Glomerular endothelial cell (primary cell): ENCODE results near the gene KRTAP6-1. TPM values are rescaled to one million over a fixed set of nuclear protein-coding genes. Genes with fewer than 3 reads are reported as not detected.

Experiments used
- DNase-seq: peaks from one replicate; pipeline ENCODE4 v3.0.0-alpha.2; 2011; ENCODE audit warnings: low read depth, low spot score; ENCODE audit errors: extremely low read depth
- total RNA-seq: library from RNA; depleted of rRNA; stranded (reverse); fragments of >200 nt; gene quantifications from 2 replicates; pipeline ENCODE4 v1.2.3, GENCODE V29; 2015

The KRTAP6-1 gene
- not detected in 2 replicates for total RNA-seq

GRCh38 chr21:30613836-30614235 lies at the start of gene KRTAP6-1:
Gene KRTAP6-1, minus strand, starts transcription at chr21:30613930. Its CDS starts 26 bp downstream, at chr21:30613904.
- DNase-seq, result no peak

- DNase-seq, result no peak
Observed at GRCh38 chr21:30652891-30653290, 39.2 kb upstream of the KRTAP6-1 start.

- DNase-seq, result no peak
Observed at GRCh38 chr21:30646904-30647414, 33.2 kb upstream of the KRTAP6-1 start.

- no peak for DNase-seq
Observed at GRCh38 chr21:30642564-30642963, 28.8 kb upstream of the KRTAP6-1 start, which contains the start of gene KRTAP20-3. Gene KRTAP20-3, plus strand, starts transcription at chr21:30642864.

GRCh38 chr21:30638686-30639085 lies 25.0 kb upstream of the KRTAP6-1 start:
- DNase-seq, result no peak

GRCh38 chr21:30634906-30635305 lies 21.2 kb upstream of the KRTAP6-1 start, which contains the start of gene KRTAP20-2:
Gene KRTAP20-2, plus strand, starts transcription at chr21:30635206. Its CDS starts 58 bp downstream, at chr21:30635264.
- DNase-seq, result no peak

GRCh38 chr21:30629200-30629599 lies 15.5 kb upstream of the KRTAP6-1 start:
- DNase-seq, result no peak

- no peak for DNase-seq
Observed at GRCh38 chr21:30628109-30628508, 14.4 kb upstream of the KRTAP6-1 start.

GRCh38 chr21:30625449-30626165 lies 11.9 kb upstream of the KRTAP6-1 start:
- no peak for DNase-seq

GRCh38 chr21:30623362-30623761 lies 9.6 kb upstream of the KRTAP6-1 start:
- no peak for DNase-seq

- no peak for DNase-seq
Observed at GRCh38 chr21:30620522-30620921, 6.8 kb upstream of the KRTAP6-1 start, which contains the start of gene KRTAP20-4. Gene KRTAP20-4, plus strand, starts transcription at chr21:30620627.

- DNase-seq, result no peak
Observed at GRCh38 chr21:30620080-30620479, 6.3 kb upstream of the KRTAP6-1 start.

- no peak for DNase-seq
Observed at GRCh38 chr21:30616125-30616524, 2.4 kb upstream of the KRTAP6-1 start, which contains the start of gene KRTAP20-1. Gene KRTAP20-1, plus strand, starts transcription at chr21:30616425. Its CDS starts 30 bp downstream, at chr21:30616455.

- DNase-seq, result no peak
Observed at GRCh38 chr21:30615199-30615598, 1.5 kb upstream of the KRTAP6-1 start.

GRCh38 chr21:30612132-30612531 lies 1.6 kb downstream of the KRTAP6-1 start:
- DNase-seq, result no peak

- DNase-seq, result no peak
Observed at GRCh38 chr21:30605968-30606367, 7.8 kb downstream of the KRTAP6-1 start.

- no peak for DNase-seq
Observed at GRCh38 chr21:30600787-30601186, 12.9 kb downstream of the KRTAP6-1 start, which contains the start of gene KRTAP22-1. Gene KRTAP22-1, plus strand, starts transcription at chr21:30601087.

- no peak for DNase-seq
Observed at GRCh38 chr21:30598802-30599201, 14.9 kb downstream of the KRTAP6-1 start, which contains the start of gene KRTAP6-2. Gene KRTAP6-2, minus strand, starts transcription at chr21:30598902. Its CDS starts 28 bp downstream, at chr21:30598874.

- DNase-seq, result no peak
Observed at GRCh38 chr21:30592140-30592539, 21.6 kb downstream of the KRTAP6-1 start, which contains the start of gene KRTAP6-3. Gene KRTAP6-3, plus strand, starts transcription at chr21:30592440. Its CDS starts 6 bp downstream, at chr21:30592446.

- no peak for DNase-seq
Observed at GRCh38 chr21:30590297-30590696, 23.4 kb downstream of the KRTAP6-1 start, which contains the start of gene KRTAP22-2. Gene KRTAP22-2, minus strand, starts transcription at chr21:30590397.

GRCh38 chr21:30582870-30583269 lies 30.9 kb downstream of the KRTAP6-1 start:
- no peak for DNase-seq

GRCh38 chr21:30580132-30580531 lies 33.6 kb downstream of the KRTAP6-1 start:
- DNase-seq, result no peak
